ENCODE measurements around the gene GOLIM4. TPM values are rescaled to one million over a fixed set of nuclear protein-coding genes. Genes with fewer than 3 reads are reported as not detected.

Gene GOLIM4
- total and polyA plus RNA-seq, 2 of the 13 experiments (the other 11 are each of a cell fraction or from before 2014, with no cell fraction given): 10.9 to 47.7 TPM

GRCh38 chr3:168095611-168096209 is at the start of gene GOLIM4 (continued):
- TF ChIP-seq ZNF296 (CRISPR knock-in tag; conservative IDR thresholded peaks at IDR 0.05) (no peak), THAP8 (CRISPR knock-in tag; IDR thresholded peaks at IDR 0.05; ENCODE audit: borderline replicate concordance) (no peak), U2AF2 (IDR thresholded peaks at IDR 0.05; ENCODE audit: low read depth, low read length) (no peak), ARNTL (CRISPR knock-in tag; IDR thresholded peaks at IDR 0.05) (peak; percentile 85), SCMH1 (CRISPR knock-in tag; IDR thresholded peaks at IDR 0.05; ENCODE audit: borderline replicate concordance) (no peak), SP1 (IDR thresholded peaks at IDR 0.05) (no peak), SP1 (CRISPR knock-in tag; IDR thresholded peaks at IDR 0.05) (peak; percentile 16), ZNF460 (CRISPR knock-in tag; IDR thresholded peaks at IDR 0.05; ENCODE audit: borderline replicate concordance) (no peak; the same call in 1 of the 2 replicates), FOSL2 (CRISPR knock-in tag; IDR thresholded peaks at IDR 0.05) (no peak), XRCC5 (optimal IDR thresholded peaks at IDR 0.05; ENCODE audit: low read length) (peak; percentile 42), KLF6 (CRISPR knock-in tag; IDR thresholded peaks at IDR 0.05) (no peak), POLR2G (IDR thresholded peaks at IDR 0.05; ENCODE audit: low read depth, low read length) (peak; percentile 54; the same call in 1 of the 2 replicates), ZNF10 (CRISPR knock-in tag; IDR thresholded peaks at IDR 0.05; ENCODE audit: borderline replicate concordance, low read depth) (no peak), FOXK1 (CRISPR knock-in tag; IDR thresholded peaks at IDR 0.05; ENCODE audit: borderline replicate concordance, low read depth) (no peak), ETV6 (CRISPR knock-in tag; conservative IDR thresholded peaks at IDR 0.05) (no peak), ARID4A (CRISPR knock-in tag; IDR thresholded peaks at IDR 0.05; ENCODE audit: borderline replicate concordance) (peak; percentile 93), SMYD3 (CRISPR knock-in tag; IDR thresholded peaks at IDR 0.05) (0 out of 2 replicates have a peak, but pooled peaks have one; percentile 15), ATRX (CRISPR knock-in tag; IDR thresholded peaks at IDR 0.05; ENCODE audit: borderline replicate concordance) (no peak), MIER2 (CRISPR knock-in tag; IDR thresholded peaks at IDR 0.05) (peak; percentile 8; the same call in 1 of the 2 replicates), NRL (CRISPR knock-in tag; IDR thresholded peaks at IDR 0.05; ENCODE audit: borderline replicate concordance) (no peak; the same call in none of the 2 replicates), SP4 (CRISPR knock-in tag; IDR thresholded peaks at IDR 0.05) (peak; percentile 72), ZNF766 (CRISPR knock-in tag; IDR thresholded peaks at IDR 0.05; ENCODE audit: borderline replicate concordance) (no peak)
- TF ChIP-seq, protein P1, sequence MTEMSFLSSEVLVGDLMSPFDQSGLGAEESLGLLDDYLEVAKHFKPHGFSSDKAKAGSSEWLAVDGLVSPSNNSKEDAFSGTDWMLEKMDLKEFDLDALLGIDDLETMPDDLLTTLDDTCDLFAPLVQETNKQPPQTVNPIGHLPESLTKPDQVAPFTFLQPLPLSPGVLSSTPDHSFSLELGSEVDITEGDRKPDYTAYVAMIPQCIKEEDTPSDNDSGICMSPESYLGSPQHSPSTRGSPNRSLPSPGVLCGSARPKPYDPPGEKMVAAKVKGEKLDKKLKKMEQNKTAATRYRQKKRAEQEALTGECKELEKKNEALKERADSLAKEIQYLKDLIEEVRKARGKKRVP (CRISPR knock-in tag; IDR thresholded peaks at IDR 0.05): 0 out of 4 replicates have a peak, but pooled peaks of 1 of the 2 experiments have one; percentile 40

All from HepG2 (cell line).